ENCODE measurements around the gene TNFAIP8.
"Not testable (repeated sequence)": the region's sequence is repeated elsewhere in the genome, so short reads cannot be mapped to it uniquely, and the experiment has no call there.

TNFAIP8 gene

GRCh38 chr5:119411361-119412278 is 55.8 kb downstream of the TNFAIP8 start:
- DNase-seq (ENCODE audit: low read depth): peak; percentile 87
- TF ChIP-seq, protein P1, sequence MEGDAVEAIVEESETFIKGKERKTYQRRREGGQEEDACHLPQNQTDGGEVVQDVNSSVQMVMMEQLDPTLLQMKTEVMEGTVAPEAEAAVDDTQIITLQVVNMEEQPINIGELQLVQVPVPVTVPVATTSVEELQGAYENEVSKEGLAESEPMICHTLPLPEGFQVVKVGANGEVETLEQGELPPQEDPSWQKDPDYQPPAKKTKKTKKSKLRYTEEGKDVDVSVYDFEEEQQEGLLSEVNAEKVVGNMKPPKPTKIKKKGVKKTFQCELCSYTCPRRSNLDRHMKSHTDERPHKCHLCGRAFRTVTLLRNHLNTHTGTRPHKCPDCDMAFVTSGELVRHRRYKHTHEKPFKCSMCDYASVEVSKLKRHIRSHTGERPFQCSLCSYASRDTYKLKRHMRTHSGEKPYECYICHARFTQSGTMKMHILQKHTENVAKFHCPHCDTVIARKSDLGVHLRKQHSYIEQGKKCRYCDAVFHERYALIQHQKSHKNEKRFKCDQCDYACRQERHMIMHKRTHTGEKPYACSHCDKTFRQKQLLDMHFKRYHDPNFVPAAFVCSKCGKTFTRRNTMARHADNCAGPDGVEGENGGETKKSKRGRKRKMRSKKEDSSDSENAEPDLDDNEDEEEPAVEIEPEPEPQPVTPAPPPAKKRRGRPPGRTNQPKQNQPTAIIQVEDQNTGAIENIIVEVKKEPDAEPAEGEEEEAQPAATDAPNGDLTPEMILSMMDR (IDR thresholded peaks at IDR 0.05; ENCODE audit: low read length, missing control alignments): peak; percentile 85
- H3K4me3 ChIP-seq (replicated peaks; ENCODE audit: low read depth, low read length): peak overlapping the region; percentile 64

- peak overlapping the region; percentile 64 for H3K4me3 ChIP-seq (replicated peaks; ENCODE audit: low read depth, low read length)
- DNase-seq (ENCODE audit: low read depth): no peak
- TF ChIP-seq, protein P1 (IDR thresholded peaks at IDR 0.05; ENCODE audit: low read length, missing control alignments): no peak
Observed at GRCh38 chr5:119412279-119413227, 56.7 kb downstream of the TNFAIP8 start.

DNA sequence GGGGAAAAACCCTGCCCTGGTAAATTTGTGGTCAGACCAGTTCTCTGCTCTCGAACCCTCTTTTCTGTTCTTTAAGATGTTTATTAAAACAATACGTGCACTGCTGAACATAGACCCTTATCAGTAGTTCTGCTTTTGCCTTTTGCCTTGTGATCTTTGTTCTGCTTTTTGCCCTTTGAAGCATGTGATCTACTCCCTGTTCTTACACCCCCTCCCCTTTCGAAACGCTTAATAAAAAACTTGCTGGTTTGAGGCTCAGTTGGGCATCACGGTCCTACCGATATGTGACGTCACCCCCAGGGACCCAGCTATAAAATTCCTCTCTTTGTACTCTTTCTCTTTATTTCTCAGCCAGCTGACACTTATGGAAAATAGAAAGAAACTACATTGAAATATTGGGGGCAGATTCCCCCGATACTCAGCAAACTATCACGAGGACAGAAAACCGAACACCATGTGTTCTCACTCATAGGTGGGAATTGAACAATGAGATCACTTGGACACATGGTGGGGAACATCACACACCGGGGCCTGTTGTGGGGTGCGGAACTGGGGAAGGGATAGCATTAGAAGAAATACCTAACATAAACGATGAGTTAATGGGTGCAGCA is 58.4 kb downstream of the TNFAIP8 start:
- not testable (repeated sequence) for H3K4me3 ChIP-seq (replicated peaks; ENCODE audit: low read depth, low read length); DNase-seq (ENCODE audit: low read depth)

- DNase-seq (ENCODE audit: low read depth): peak; percentile 84
- TF ChIP-seq, protein P1 (IDR thresholded peaks at IDR 0.05; ENCODE audit: low read length, missing control alignments): no peak
- H3K4me3 ChIP-seq (replicated peaks; ENCODE audit: low read depth, low read length): no peak overlapping the region
Observed at GRCh38 chr5:119417891-119418605, 62.2 kb downstream of the TNFAIP8 start.

DNA sequence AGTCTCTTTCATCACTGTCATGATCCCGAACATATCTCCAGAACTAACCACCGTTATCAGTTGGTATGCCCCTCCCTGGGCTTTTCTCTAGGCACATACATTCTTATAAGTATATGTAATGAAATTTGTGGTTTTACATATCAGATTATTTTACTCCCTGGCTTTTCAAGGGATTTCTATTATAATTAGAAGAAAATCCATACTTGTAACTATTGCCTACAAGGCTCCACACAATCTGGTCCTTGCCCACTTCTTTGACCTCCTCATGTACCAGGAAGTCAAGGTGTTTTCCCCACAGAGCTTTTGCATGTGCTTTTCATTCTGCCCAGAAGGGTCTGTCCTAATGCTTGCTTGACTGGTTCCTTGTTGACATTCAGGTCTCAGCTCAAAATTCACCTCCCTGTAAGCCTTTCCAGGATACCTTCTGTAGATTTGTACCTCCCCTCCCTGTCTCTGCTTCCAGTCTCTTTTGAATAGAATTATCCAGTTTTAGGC is 62.8 kb downstream of the TNFAIP8 start:
- TF ChIP-seq, protein P1 (IDR thresholded peaks at IDR 0.05; ENCODE audit: low read length, missing control alignments): no peak
- DNase-seq (ENCODE audit: low read depth): no peak

GRCh38 chr5:119420169-119420568 is 64.3 kb downstream of the TNFAIP8 start:
- H3K4me3 ChIP-seq (replicated peaks; ENCODE audit: low read depth, low read length): no peak overlapping the region
- DNase-seq (ENCODE audit: low read depth): no peak
- TF ChIP-seq, protein P1 (IDR thresholded peaks at IDR 0.05; ENCODE audit: low read length, missing control alignments): no peak

More for the DNA sequence above, 62.8 kb downstream of the TNFAIP8 start:
- H3K4me3 ChIP-seq (replicated peaks; ENCODE audit: low read depth, low read length): no peak overlapping the region
